HuH-7 (cell line): Measurements from ENCODE around the gene ABCA2.
"Not testable (repeated sequence)": the region's sequence is repeated elsewhere in the genome, so short reads cannot be mapped to it uniquely, and the experiment has no call there.

Experiments used
- DNase-seq: peaks from one replicate; pipeline ENCODE4 v3.0.0; 2011; ENCODE audit warnings: low spot score

The ABCA2 gene

DNA sequence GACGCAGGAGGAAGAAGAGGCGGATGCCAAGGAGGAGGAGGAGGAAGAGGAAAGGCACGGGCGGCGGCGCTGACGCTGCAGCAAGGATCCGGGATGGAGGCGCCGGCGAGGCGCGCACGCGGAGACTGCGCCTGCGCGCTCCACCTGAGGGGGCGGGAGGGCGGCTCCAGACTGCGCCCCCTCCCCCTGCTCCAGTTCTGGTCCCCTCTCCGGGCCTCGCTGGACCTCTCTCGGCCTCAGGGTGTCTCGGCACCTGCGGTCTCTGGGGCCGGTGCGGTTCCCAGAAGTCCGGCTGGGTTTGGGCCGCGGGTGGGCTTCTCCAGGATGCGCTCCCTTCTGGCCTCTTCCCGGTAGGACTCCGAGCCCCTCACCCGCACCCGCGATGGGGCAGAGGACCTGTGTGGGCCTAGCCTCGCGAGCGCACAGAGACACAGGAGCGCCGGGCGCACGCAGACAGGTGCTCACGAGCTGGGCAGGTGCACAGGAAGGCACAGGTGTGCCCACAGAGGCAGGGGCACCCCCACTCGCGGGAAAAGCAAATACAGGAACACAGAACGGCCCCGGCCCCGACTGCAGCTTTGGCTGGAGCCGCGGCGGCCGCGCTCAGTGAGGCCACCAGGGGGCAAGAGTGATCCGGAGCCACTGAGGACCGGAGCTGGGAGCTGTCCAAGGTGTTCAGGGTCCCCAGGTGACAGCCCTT is 18.2 kb upstream of the ABCA2 start, which contains the start of gene NPDC1:
Gene NPDC1, minus strand, starts transcription at position 90 of the 700 bp plus-strand sequence. CDS start 188 bp downstream, outside the sequence.
- peak; percentile 99 for DNase-seq

- DNase-seq, result peak; percentile 45
These were observed 17.5 kb upstream of the ABCA2 start for GRCh38 chr9:137045294-137046087.

DNA sequence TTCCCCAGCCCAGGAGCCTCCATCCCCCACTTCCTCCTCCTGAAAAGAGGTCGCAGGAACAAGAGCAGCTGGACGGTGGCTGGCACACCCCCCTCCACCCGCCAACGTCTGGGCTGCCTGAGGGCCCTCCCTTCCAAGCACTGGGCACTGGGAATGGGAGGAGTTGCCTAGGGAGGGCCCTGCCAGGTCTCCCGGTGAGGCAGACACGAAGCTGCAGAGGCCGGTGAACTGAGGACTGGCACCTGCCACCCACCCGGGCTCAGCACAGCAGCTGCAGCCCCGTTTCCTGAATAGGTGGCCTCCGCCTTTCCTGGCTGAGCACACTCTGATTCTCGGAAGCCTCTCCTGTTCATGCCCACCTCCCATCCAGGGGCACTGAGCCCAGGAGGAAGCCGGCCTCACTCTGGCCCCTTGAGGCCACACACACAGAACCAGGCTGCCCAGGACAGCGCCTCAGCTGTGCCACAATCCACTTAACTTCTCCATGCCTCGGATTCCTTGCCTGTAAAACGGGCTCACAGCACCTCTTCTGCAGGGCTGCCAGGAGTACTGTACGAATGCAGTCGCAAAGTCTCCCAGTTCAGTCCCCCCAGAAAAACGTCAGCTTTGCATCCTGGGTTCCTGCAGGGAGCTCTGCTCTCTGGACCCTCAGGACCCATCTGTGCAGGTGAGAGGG is 16.6 kb upstream of the ABCA2 start:
- DNase-seq, result no peak

- no peak for DNase-seq
These were observed 16.0 kb upstream of the ABCA2 start for GRCh38 chr9:137044037-137044436.

DNA sequence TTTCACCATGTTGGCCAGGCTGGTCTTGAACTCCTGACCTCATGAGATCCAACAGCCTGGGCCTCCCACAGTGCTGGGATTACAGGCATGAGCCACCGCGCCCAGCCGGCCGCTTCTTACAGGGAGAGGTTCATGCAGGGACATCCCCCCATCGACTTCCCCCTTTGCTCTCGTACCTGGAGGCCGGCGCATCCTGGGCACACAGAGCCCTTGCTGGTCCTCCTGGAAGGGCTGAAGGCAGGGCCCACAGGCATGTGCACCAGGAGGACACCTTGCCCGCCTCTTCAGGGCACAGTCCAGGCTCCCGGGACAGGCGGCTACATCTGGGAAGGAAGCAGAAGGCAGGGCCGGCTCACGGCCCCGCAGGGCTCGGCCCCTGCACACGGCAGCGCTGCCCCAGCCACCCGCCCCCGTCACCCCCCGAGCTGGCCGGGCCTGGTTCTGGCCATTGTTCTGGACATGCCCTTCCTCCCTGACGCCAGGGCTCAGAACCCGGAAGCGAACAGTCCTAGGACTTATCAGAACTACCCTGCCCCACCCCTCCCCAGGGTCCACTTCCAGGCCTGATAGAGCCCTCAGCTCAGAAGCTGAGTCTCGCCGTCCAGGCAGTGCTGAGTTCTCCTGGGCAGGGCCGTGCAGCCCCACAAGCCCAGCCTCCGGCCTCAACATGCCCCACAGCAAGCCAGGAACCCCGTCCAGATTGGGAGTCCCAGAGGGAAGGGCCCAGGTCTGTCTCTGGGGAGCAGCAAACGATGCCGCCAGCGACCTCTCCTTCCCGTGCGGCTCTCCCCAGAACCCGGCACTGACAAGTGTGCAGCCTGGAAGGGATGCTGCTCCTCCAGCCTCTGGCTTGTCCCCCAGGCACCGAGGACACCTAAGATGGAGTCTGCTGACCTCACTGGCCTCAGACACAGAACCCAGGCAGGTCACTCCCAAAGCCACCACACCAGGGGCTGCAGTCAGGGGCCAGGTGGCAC is 15.0 kb upstream of the ABCA2 start:
- DNase-seq, result no peak

DNA sequence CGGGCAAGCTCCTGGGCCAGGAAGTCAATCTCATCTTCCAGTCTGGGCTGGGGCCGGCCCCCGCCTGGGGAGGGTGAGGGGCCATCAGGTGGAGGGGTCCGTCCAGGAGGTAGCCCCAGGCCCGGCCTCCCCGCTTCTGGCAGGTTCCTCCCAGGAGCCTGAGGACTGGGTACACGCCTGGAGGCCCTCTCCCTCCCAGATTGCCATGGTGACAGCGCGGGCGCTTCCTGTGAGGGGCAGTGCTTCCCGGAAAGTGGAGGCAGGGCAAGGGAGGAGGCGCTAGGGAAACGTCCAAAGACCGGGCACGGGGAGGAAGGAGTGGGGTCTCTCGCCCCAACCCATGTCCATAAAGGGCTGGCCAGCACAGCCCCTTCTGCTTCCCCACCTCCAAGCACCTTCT is 13.1 kb upstream of the ABCA2 start:
- no peak for DNase-seq

DNA sequence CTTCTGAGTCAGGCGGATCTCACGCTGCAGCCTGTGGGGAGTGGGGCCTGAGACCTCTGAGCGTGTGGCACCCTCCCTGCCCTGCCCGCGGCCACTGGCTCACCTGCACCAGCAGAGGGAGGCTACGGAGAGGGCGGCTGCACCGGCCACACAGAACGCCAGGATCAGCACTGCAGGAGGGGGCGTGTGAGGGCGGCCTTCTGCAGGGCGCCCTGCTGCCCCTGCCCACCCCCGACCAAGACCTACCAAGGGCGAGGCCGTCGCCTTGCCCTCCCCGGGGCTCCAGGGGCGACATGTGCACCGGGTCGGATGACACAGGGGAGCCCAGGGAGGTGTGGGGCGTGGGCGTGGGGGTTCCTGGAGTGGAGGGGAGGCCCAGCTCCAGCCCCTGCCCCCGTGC is 12.5 kb upstream of the ABCA2 start:
- no peak for DNase-seq

DNA sequence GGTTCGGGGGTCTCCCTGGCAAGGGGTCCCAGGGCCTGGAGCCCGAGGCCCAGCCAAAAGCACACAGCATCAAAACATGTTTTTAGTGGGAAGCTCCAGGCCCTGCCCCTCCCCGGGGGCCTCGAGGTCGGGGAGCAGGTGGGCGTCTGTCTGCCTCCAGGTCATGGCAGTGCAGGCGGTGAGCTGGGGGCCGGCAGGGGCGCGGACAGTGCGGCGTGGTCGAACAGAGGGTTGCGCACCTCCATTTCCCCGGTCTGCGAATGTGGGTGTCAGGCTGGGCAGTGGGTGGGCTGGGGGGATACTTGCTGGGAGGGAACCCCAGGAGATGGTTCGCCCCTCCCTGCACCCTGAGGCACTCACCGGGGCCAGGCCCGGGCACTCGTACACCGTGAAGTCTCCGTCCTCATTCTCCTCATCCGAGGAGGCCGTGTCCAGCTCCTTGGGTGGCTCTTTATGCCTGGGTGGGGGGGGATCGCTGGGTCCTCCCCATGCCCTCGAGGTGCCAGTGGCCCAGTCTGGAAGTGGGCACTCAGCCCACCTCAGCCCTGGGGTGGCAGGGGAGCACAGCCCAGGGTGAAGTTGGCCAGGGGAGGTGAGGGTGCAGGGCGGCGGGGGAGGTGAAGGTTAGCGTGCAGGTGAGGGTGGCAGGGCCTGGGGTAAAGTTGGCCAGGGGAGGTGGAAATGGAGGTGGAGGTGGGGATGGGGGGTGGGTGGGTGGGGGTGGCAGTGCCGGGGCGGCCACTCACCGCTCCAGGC is 11.8 kb upstream of the ABCA2 start:
- no peak for DNase-seq

DNA sequence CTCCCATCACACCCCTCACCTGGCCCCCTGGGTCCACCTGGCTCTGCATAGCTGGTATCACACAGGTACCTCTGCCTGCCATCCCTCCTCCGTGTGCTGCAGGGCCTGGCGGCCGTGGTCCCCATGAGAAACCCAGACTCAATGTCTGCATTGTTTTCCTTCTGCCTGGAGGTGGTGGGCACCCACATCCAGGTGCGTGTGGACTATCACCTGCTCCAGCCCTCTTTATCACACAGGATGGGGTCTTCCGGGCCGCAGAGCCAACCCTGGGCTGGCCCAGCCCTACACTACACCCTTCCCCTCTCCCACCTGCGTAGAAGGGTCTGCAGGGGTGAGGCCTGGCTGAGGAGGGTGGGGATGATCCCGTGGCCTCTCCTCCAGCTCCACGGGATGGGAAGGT is 10.9 kb upstream of the ABCA2 start:
- DNase-seq, result no peak

DNA sequence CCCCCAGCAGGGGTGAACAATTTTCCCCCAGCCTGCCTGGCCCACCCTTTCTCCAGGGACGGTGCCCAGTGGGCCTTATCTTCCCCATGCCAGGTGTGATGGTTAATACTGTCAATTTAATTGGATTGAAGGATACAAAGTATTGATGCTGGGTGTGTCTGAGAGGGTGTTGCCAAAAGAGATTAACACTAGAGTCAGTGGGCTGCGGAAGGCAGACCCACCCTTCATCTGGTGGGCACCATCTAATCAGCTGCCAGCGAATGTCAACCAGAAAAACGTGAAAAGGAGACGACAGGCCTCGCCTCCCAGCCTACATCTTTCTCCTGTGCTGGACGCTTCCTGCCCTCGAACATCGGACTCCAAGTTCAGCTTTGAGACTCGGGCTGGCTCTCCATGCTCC is 9.4 kb upstream of the ABCA2 start:
- no peak for DNase-seq

GRCh38 chr9:137037035-137037434 is 9.0 kb upstream of the ABCA2 start:
- no peak for DNase-seq

DNA sequence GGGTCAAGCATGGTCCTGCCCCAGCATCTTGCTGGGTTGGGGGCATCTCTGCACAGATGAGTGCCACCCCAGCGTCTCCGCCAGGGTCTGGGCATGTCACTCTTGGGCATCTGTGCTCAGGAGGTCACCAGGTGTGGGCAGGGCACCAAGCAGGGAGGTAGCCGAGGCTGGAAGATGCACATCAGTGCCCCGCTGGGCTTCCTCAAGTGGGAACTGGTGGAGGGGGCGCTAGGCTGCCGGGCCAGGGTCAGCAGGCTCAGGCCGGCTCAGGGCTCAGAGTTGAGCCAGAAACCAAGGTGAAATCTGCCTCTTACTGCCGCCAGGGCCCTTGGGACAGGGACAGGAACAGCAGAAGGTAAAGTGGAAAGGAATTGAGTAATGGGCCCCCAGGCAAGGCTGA is 7.9 kb upstream of the ABCA2 start:
- DNase-seq, result no peak

DNA sequence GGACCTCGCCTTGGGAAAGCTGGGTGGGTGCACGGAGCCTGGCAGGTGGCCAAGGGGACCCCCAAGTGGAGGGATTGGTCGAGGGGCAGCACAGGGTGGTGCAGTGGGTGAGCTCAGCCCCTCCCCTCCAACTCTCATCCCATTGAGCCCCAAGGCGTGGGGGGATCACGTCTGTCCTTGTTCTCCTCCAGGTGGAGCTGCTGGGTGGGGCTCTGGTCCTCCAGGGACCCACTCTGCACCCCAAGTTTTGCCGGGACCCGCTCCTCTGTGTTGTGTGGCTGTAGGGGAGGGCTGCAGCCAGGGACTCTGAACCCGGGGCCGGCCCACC is 7.4 kb upstream of the ABCA2 start:
- DNase-seq, result no peak

DNA sequence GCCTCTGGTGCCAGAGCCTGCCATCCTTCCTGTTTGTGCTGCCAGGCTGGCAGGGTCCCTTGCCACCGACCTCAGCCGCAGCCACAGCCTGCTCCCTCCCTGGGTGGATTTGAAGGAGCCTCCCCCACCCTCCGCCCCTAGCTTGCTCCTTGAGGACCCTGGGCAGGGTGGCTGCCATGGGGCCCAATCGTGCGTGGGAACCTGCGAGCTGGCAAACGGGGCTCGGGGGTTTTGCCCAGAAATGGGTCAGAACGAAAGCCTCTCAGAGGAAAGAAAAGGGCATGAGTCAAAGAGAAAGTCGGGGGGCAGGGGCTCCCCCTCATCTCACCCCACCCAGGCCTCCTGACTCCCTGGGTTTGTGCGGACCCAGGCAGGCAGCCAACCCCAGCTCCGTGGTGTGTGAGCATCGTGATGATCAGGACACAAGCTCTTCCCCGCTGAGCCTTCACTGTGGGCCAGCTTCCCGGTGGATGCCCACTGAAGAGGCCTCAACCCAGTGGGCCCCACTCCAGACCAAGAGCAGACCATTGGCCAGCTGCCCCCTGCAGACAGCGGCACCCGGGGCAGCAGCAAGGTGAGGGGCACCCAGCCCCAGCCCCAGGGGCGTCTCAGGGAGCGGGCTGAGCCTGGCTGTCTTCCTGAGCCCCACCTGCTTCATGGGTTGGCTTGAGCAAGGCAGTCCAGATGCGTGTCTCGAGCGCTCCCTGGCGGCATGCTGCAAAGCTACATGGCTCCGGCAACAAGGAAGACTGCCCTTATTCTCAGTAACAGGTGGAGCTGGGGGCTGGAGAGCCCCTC is 6.9 kb upstream of the ABCA2 start:
- DNase-seq, result peak; percentile 98

GRCh38 chr9:137034039-137034708 is 6.1 kb upstream of the ABCA2 start:
- DNase-seq, result peak; percentile 48

DNA sequence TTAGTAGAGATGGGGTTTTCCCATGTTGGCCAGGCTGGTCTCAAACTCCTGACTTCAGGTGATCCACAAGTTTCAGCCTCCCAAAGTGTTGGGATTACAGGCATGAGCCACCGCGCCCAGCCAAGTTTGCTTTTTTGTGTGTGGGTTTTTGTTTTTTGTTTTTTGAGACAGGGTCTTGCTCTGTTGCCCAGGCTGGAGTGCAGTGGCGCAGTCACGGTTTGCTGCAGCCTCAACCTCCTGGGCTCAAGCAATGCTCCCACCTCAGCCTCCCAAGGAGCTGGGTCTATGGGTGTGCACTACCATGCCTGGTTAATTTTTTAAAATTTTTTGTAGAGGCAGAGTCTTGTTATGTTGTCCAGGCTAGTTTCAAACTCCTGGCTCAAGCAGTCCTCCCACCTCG is 5.4 kb upstream of the ABCA2 start:
- DNase-seq, result not testable (repeated sequence)

GRCh38 chr9:137032858-137033257 is 4.8 kb upstream of the ABCA2 start:
- no peak for DNase-seq

DNA sequence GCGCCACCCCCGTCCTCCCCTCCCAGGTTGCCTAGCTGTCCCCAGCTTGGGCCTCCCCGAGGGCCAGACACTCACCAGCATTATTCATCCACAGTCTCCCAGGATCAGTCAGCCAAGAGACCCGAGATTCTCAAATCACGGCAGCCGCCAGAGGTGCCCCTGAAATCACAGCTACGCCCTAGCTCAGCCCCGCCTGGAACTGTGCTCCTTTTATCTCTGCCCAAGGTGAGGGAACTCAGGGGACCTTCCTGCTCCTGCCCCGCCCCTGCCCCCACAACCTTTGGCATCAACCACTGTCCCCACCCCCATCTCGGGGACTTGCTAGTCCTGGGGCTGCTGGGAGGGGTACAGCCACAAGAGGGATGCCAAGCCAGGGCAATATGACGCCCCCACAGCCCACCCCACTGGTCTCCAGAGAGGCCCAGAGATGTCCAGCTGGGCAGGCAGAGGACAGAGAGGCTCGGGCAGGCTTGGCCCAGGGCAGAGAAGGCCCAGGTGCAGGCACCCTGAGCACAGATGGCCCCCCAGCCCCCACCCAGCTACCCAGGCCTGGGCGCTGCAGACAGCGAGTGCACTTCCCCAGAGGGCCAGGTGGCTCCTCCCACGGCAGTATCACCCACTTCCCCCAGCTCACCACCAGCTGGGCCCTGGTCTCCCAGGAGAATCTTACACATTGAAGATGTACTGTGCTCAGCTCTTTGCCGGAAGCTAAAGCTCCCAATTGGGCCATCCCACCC is 4.0 kb upstream of the ABCA2 start, which contains the start of gene FUT7:
Gene FUT7, minus strand, starts transcription at position 185 of the 737 bp plus-strand sequence. Its CDS starts 97 bp downstream, at position 88.
- no peak for DNase-seq
